ENCODE measurements around the gene SPTBN1. TPM values are rescaled to one million over a fixed set of nuclear protein-coding genes. Genes with fewer than 3 reads are reported as not detected.

Gene SPTBN1
- total RNA-seq, 1 experiment from 2014 or later: 204 TPM

- TF ChIP-seq, protein P1, sequence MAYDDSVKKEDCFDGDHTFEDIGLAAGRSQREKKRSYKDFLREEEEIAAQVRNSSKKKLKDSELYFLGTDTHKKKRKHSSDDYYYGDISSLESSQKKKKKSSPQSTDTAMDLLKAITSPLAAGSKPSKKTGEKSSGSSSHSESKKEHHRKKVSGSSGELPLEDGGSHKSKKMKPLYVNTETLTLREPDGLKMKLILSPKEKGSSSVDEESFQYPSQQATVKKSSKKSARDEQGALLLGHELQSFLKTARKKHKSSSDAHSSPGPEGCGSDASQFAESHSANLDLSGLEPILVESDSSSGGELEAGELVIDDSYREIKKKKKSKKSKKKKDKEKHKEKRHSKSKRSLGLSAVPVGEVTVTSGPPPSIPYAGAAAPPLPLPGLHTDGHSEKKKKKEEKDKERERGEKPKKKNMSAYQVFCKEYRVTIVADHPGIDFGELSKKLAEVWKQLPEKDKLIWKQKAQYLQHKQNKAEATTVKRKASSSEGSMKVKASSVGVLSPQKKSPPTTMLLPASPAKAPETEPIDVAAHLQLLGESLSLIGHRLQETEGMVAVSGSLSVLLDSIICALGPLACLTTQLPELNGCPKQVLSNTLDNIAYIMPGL (CRISPR knock-in tag; IDR thresholded peaks at IDR 0.05): no peak
These were observed 192.1 kb downstream of the SPTBN1 start (continued) for GRCh38 chr2:54648256-54648655.

DNA sequence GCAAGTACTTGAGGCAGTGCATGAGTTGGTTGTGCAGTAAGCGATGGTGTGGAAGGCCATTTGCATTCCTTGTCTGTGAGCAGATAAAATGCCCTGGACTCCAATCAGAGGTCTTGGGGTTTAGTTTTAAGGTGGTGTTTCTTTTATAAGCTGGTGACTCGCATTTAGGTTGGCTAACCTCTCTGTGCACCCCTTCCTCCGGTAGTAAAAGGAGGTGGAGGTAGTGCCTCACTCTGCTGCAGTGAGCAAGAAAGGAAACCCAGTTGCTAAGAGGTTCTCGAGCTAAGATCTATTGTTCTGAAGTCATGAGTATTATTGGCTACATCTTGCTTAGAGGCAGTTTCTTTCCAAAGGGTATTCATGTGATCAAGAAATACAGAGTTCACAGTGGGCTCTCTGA, 193.1 kb downstream of the SPTBN1 start:
- ATAC-seq: no peak
- CTCF ChIA-PET: interaction anchor here (0.8 kb wide), 1 partner anchor 16 kb away, joined by 4 read pairs; no protein-coding TSS in a partner anchor
- no peaks in the 10 kb centered on the region; the same call in 1 of the 2 replicates for H3K27me3 Mint-ChIP-seq (ENCODE audit: low read depth)
- H3K9me3 Mint-ChIP-seq: no peaks in the 10 kb centered on the region
- no peak for DNase-seq (ENCODE audit: low spot score)
- H3K4me1 Mint-ChIP-seq: no peaks in the 10 kb centered on the region
- H3K4me3 Mint-ChIP-seq: no peak overlapping the region
- POLR2A ChIA-PET: no interaction called here
- peak overlapping the region; percentile 55; the same call in 1 of the 2 replicates for H3K27ac Mint-ChIP-seq
- H3K36me3 Mint-ChIP-seq: peaks cover 90% of the 10 kb centered on the region
- TF ChIP-seq ZSCAN18 (CRISPR knock-in tag; IDR thresholded peaks at IDR 0.05) (no peak), KAT7 (CRISPR knock-in tag; IDR thresholded peaks at IDR 0.05; ENCODE audit: borderline replicate concordance) (no peak), TP53 (CRISPR knock-in tag; IDR thresholded peaks at IDR 0.05) (no peak), GABPB1 (CRISPR knock-in tag; IDR thresholded peaks at IDR 0.05) (no peak), USF1 (CRISPR knock-in tag; IDR thresholded peaks at IDR 0.05) (no peak), IRF1 (CRISPR knock-in tag; IDR thresholded peaks at IDR 0.05) (no peak), HMGA2 (CRISPR knock-in tag; IDR thresholded peaks at IDR 0.05) (no peak), ZNF416 (CRISPR knock-in tag; IDR thresholded peaks at IDR 0.05) (no peak), ZNF317 (CRISPR knock-in tag; IDR thresholded peaks at IDR 0.05; ENCODE audit: borderline replicate concordance, low read depth) (no peak), ESRRA (CRISPR knock-in tag; IDR thresholded peaks at IDR 0.05; ENCODE audit: borderline replicate concordance) (no peak), ZBTB21 (CRISPR knock-in tag; IDR thresholded peaks at IDR 0.05; ENCODE audit: borderline replicate concordance) (no peak)
- TF ChIP-seq, protein P2, sequence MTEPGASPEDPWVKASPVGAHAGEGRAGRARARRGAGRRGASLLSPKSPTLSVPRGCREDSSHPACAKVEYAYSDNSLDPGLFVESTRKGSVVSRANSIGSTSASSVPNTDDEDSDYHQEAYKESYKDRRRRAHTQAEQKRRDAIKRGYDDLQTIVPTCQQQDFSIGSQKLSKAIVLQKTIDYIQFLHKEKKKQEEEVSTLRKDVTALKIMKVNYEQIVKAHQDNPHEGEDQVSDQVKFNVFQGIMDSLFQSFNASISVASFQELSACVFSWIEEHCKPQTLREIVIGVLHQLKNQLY (CRISPR knock-in tag; IDR thresholded peaks at IDR 0.05): no peak
- TF ChIP-seq, protein P3, sequence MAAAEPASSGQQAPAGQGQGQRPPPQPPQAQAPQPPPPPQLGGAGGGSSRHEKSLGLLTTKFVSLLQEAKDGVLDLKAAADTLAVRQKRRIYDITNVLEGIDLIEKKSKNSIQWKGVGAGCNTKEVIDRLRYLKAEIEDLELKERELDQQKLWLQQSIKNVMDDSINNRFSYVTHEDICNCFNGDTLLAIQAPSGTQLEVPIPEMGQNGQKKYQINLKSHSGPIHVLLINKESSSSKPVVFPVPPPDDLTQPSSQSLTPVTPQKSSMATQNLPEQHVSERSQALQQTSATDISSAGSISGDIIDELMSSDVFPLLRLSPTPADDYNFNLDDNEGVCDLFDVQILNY (CRISPR knock-in tag; IDR thresholded peaks at IDR 0.05): no peak
- TF ChIP-seq, protein P4, sequence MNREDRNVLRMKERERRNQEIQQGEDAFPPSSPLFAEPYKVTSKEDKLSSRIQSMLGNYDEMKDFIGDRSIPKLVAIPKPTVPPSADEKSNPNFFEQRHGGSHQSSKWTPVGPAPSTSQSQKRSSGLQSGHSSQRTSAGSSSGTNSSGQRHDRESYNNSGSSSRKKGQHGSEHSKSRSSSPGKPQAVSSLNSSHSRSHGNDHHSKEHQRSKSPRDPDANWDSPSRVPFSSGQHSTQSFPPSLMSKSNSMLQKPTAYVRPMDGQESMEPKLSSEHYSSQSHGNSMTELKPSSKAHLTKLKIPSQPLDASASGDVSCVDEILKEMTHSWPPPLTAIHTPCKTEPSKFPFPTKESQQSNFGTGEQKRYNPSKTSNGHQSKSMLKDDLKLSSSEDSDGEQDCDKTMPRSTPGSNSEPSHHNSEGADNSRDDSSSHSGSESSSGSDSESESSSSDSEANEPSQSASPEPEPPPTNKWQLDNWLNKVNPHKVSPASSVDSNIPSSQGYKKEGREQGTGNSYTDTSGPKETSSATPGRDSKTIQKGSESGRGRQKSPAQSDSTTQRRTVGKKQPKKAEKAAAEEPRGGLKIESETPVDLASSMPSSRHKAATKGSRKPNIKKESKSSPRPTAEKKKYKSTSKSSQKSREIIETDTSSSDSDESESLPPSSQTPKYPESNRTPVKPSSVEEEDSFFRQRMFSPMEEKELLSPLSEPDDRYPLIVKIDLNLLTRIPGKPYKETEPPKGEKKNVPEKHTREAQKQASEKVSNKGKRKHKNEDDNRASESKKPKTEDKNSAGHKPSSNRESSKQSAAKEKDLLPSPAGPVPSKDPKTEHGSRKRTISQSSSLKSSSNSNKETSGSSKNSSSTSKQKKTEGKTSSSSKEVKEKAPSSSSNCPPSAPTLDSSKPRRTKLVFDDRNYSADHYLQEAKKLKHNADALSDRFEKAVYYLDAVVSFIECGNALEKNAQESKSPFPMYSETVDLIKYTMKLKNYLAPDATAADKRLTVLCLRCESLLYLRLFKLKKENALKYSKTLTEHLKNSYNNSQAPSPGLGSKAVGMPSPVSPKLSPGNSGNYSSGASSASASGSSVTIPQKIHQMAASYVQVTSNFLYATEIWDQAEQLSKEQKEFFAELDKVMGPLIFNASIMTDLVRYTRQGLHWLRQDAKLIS (CRISPR knock-in tag; IDR thresholded peaks at IDR 0.05; ENCODE audit: borderline replicate concordance): no peak
- TF ChIP-seq, protein P5, sequence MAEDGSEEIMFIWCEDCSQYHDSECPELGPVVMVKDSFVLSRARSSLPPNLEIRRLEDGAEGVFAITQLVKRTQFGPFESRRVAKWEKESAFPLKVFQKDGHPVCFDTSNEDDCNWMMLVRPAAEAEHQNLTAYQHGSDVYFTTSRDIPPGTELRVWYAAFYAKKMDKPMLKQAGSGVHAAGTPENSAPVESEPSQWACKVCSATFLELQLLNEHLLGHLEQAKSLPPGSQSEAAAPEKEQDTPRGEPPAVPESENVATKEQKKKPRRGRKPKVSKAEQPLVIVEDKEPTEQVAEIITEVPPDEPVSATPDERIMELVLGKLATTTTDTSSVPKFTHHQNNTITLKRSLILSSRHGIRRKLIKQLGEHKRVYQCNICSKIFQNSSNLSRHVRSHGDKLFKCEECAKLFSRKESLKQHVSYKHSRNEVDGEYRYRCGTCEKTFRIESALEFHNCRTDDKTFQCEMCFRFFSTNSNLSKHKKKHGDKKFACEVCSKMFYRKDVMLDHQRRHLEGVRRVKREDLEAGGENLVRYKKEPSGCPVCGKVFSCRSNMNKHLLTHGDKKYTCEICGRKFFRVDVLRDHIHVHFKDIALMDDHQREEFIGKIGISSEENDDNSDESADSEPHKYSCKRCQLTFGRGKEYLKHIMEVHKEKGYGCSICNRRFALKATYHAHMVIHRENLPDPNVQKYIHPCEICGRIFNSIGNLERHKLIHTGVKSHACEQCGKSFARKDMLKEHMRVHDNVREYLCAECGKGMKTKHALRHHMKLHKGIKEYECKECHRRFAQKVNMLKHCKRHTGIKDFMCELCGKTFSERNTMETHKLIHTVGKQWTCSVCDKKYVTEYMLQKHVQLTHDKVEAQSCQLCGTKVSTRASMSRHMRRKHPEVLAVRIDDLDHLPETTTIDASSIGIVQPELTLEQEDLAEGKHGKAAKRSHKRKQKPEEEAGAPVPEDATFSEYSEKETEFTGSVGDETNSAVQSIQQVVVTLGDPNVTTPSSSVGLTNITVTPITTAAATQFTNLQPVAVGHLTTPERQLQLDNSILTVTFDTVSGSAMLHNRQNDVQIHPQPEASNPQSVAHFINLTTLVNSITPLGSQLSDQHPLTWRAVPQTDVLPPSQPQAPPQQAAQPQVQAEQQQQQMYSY (CRISPR knock-in tag; IDR thresholded peaks at IDR 0.05): no peak
- TF ChIP-seq, protein P6, sequence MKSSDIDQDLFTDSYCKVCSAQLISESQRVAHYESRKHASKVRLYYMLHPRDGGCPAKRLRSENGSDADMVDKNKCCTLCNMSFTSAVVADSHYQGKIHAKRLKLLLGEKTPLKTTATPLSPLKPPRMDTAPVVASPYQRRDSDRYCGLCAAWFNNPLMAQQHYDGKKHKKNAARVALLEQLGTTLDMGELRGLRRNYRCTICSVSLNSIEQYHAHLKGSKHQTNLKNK (CRISPR knock-in tag; IDR thresholded peaks at IDR 0.05): no peak
- TF ChIP-seq, protein P7, sequence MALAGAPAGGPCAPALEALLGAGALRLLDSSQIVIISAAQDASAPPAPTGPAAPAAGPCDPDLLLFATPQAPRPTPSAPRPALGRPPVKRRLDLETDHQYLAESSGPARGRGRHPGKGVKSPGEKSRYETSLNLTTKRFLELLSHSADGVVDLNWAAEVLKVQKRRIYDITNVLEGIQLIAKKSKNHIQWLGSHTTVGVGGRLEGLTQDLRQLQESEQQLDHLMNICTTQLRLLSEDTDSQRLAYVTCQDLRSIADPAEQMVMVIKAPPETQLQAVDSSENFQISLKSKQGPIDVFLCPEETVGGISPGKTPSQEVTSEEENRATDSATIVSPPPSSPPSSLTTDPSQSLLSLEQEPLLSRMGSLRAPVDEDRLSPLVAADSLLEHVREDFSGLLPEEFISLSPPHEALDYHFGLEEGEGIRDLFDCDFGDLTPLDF (CRISPR knock-in tag; IDR thresholded peaks at IDR 0.05): no peak
- TF ChIP-seq, protein P8, sequence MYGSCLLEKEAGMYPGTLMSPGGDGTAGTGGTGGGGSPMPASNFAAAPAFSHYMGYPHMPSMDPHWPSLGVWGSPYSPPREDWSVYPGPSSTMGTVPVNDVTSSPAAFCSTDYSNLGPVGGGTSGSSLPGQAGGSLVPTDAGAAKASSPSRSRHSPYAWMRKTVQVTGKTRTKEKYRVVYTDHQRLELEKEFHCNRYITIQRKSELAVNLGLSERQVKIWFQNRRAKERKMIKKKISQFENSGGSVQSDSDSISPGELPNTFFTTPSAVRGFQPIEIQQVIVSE (CRISPR knock-in tag; IDR thresholded peaks at IDR 0.05; ENCODE audit: borderline replicate concordance): no peak

Measured in WTC11 (cell line).